ENCODE measurements around the gene SLC26A4. TPM values are rescaled to one million over a fixed set of nuclear protein-coding genes. Genes with fewer than 3 reads are reported as not detected.
"Not testable (repeated sequence)": the region's sequence is repeated elsewhere in the genome, so short reads cannot be mapped to it uniquely, and the experiment has no call there.

SLC26A4 gene
- total and polyA plus RNA-seq, 4 donors, result 1.4 to 3.5 (median 2.6) TPM

DNA sequence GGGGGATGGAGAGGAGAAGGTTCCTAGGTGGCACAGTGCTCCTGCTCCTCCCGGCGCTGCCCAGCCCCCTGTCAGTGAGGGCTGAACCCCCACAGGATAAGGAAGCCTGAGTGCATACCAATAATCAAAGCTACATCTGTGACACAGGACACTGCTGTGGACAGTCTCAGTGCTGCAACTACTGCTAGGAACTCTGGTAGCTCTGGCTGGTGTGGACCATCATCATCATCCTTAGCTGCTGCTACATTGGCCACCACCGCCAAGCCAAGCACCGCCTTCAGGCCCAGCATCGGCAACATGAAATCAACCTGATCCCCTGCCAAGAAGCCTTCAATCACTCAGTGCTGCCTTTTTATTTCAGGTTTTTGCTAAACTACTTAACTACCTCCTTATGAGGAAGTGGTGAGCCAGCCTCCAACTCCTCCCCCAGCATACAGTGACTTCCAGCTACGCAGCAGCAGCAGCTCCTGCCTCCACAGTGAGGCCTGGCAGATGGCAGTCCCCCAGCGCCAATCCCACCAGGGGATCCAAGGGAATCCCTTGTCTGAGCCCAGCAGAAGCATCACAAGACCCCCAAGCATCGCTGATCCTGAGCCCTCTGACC lies 32.1 kb upstream of the SLC26A4 start:
- intact Hi-C loops (cut with DNase I), result no loop called here
- peaks cover 0 to under 1% of the 10 kb centered on the region in 2 donors for H3K4me1 ChIP-seq (ENCODE audit: control insufficient read depth in 1 of 2, insufficient read depth in 2 of 2, low read length in 2 of 2)
- 89% methylated on average over 8 of the region's 8 CpGs for WGBS, 2 donors
- no peaks in the 10 kb centered on the region for H3K9me3 ChIP-seq (ENCODE audit: control insufficient read depth, low read length)
- H3K27ac ChIP-seq (ENCODE audit: low read depth in 1 of 2, low read length in 2 of 2), result no peak overlapping the region
- peaks cover 0 to 2% of the 10 kb centered on the region in 2 donors for H3K36me3 ChIP-seq (ENCODE audit: control insufficient read depth in 1 of 2, insufficient read depth in 2 of 2, low read length in 1 of 2)
- H3K4me3 ChIP-seq (ENCODE audit: low read length in 2 of 2), result no peak overlapping the region
- DNase-seq (no peak), ATAC-seq (ENCODE audit: low FRiP score) (no peak)
- H3K27me3 ChIP-seq (ENCODE audit: control insufficient read depth in 1 of 2, insufficient read depth in 2 of 2, low read length in 1 of 2), result no peaks in the 10 kb centered on the region

DNA sequence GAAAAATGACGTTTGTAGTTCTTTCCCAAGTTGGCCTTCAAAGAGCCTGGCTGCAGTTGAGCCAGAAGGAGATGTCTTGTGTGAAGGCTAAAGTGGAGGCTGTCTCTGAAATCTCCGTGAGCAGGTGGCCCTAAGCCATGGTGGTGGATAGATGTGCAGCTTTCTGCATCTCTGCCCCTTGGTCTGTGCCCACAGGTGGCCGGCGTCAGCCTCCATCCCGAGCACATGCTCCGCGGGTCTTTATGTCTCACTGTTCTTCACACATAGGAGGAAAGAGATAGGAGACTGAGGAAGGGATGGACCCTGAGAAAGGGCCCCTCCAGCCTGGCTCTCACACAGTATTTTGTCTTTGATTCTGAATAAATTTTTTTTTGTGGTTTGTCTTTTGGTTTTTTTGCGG lies 30.3 kb upstream of the SLC26A4 start:
- peaks cover 0 to 2% of the 10 kb centered on the region in 2 donors for H3K36me3 ChIP-seq (ENCODE audit: control insufficient read depth in 1 of 2, insufficient read depth in 2 of 2, low read length in 1 of 2)
- peaks cover 3 to 4% of the 10 kb centered on the region in 2 donors for H3K4me1 ChIP-seq (ENCODE audit: control insufficient read depth in 1 of 2, insufficient read depth in 2 of 2, low read length in 2 of 2)
- ATAC-seq (ENCODE audit: low FRiP score), result no peak
- H3K4me3 ChIP-seq (ENCODE audit: low read length in 2 of 2), result no peak overlapping the region
- H3K27me3 ChIP-seq (ENCODE audit: control insufficient read depth in 1 of 2, insufficient read depth in 2 of 2, low read length in 1 of 2), result no peaks in the 10 kb centered on the region
- no peaks in the 10 kb centered on the region for H3K9me3 ChIP-seq (ENCODE audit: control insufficient read depth, low read length)
- DNase-seq, result no peak
- WGBS, 2 donors, result 93 to 96% methylated on average over 8 of the region's 8 CpGs
- intact Hi-C loops (cut with DNase I), result no loop called here
- H3K27ac ChIP-seq (ENCODE audit: low read depth in 1 of 2, low read length in 2 of 2), result no peak overlapping the region

DNA sequence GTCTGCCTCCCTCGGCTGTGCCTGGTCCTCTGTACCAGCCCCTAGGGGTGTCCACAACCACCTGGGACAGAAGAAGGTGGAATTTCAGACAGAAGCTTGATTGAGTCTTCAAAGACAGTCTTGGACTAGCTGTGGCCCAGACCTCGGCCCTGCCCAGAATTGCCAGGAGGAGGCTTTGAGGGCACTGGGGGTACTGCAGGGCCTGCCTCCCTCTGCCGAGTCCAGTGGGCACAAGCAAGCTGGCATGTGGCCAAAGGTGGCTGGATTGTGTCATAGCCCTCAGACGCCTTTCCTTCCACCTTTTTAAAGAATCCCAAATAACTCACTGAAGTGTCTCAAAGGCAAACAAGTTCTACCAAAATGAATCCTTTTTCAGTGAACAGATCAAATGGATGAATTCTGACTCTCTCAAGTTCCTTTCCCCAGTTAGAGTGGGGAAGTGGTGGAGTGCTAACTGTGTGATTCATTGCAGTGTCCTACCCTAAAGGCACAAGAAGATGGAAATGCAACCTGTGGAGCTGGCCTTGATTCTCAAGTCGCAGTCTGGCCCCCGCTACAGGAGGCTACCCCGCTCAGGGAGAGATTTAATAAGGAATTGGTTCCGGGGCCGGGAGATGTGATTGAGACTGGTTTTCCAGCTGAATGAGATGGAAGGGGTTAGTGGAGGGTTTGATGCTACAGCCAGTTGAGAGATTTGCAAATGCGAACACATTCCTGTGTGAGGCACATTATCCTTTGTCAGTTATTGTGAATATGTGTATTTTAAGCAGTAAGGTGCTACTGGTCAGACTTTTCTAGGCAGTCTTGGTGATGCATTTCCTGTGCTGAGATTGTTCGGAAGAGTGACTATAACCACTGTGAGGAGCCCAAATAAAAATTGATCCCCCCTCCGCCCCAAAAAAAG lies 28.8 kb upstream of the SLC26A4 start:
- H3K27me3 ChIP-seq (ENCODE audit: control insufficient read depth in 1 of 2, insufficient read depth in 2 of 2, low read length in 1 of 2), result no peaks in the 10 kb centered on the region
- H3K4me3 ChIP-seq (ENCODE audit: low read length in 2 of 2), result no peak overlapping the region
- no peaks in the 10 kb centered on the region for H3K9me3 ChIP-seq (ENCODE audit: control insufficient read depth, low read length)
- peaks cover 3 to 4% of the 10 kb centered on the region in 2 donors for H3K4me1 ChIP-seq (ENCODE audit: control insufficient read depth in 1 of 2, insufficient read depth in 2 of 2, low read length in 2 of 2)
- peaks cover 0 to 2% of the 10 kb centered on the region in 2 donors for H3K36me3 ChIP-seq (ENCODE audit: control insufficient read depth in 1 of 2, insufficient read depth in 2 of 2, low read length in 1 of 2)
- WGBS, 2 donors, result 93 to 95% methylated on average over 12 of the region's 12 CpGs
- intact Hi-C loops (cut with DNase I), result no loop called here
- no peak overlapping the region for H3K27ac ChIP-seq (ENCODE audit: low read depth in 1 of 2, low read length in 2 of 2)
- ATAC-seq (ENCODE audit: low FRiP score) (no peak), DNase-seq (no peak)

DNA sequence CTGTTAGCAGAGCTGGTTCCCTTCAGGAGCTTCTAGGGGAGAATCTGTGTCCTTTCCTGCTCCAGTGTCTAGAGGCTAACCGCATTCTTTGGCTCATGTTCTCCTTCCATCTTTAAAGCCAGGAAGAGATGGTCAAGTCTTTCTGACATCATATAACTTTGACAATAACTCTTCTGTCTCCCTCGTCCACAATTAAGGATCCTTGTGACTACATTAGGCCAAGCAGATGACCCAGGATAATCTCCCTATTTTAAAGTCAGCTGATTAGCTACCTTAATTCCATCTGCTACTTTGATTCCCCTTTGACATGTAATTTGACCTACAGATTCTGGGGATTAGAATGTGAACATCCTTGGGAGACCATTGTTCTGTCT lies 28.1 kb upstream of the SLC26A4 start:
- H3K36me3 ChIP-seq (ENCODE audit: control insufficient read depth in 1 of 2, insufficient read depth in 2 of 2, low read length in 1 of 2), result peaks cover 0 to 2% of the 10 kb centered on the region in 2 donors
- no peaks in the 10 kb centered on the region for H3K9me3 ChIP-seq (ENCODE audit: control insufficient read depth, low read length)
- ATAC-seq (ENCODE audit: low FRiP score) (no peak), DNase-seq (no peak)
- H3K4me1 ChIP-seq (ENCODE audit: control insufficient read depth in 1 of 2, insufficient read depth in 2 of 2, low read length in 2 of 2), result peaks cover 3 to 4% of the 10 kb centered on the region in 2 donors
- H3K27ac ChIP-seq (ENCODE audit: low read depth in 1 of 2, low read length in 2 of 2), result no peak overlapping the region
- no peaks in the 10 kb centered on the region for H3K27me3 ChIP-seq (ENCODE audit: control insufficient read depth in 1 of 2, insufficient read depth in 2 of 2, low read length in 1 of 2)
- intact Hi-C loops (cut with DNase I), result no loop called here
- H3K4me3 ChIP-seq (ENCODE audit: low read length in 2 of 2), result no peak overlapping the region
- WGBS, 2 donors, result 93 to 100% methylated on average over 2 of the region's 2 CpGs

DNA sequence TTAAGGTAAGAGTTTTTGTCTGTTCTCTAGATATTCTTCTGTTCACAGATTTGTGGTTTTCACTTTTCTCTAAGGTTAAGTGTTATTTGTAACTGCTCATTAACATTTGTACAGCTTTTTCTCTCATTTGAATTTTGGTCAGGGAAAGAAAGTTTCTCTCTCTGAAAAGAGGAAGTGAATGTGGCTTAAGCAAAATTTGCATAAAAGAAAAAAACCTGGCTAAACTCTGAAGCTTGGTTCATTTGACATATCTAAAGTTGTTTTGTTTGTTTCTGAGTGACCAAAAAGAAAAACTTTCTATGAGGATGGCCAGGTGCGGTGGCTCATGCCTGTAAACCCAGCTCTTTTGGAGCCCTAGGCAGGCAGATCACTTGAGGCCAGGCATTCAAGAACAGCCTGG lies 22.0 kb upstream of the SLC26A4 start:
- Histone ChIP-seq H3K36me3 (ENCODE audit: control insufficient read depth in 1 of 2, insufficient read depth in 2 of 2, low read length in 1 of 2) (no peaks in the 10 kb centered on the region), H3K27ac (ENCODE audit: low read depth in 1 of 2, low read length in 2 of 2) (no peak overlapping the region), H3K9me3 (ENCODE audit: control insufficient read depth, low read length) (no peaks in the 10 kb centered on the region), H3K4me3 (ENCODE audit: low read length in 2 of 2) (no peak overlapping the region), H3K27me3 (ENCODE audit: control insufficient read depth in 1 of 2, insufficient read depth in 2 of 2, low read length in 1 of 2) (no peaks in the 10 kb centered on the region), H3K4me1 (ENCODE audit: control insufficient read depth in 1 of 2, insufficient read depth in 2 of 2, low read length in 2 of 2) (peaks cover 3% of the 10 kb centered on the region in 2 donors)
- DNase-seq (no peak), ATAC-seq (ENCODE audit: low FRiP score) (no peak)
- intact Hi-C loops (cut with DNase I), result no loop called here
- 95 to 96% methylated on average over 1 of the region's 1 CpG for WGBS, 2 donors

DNA sequence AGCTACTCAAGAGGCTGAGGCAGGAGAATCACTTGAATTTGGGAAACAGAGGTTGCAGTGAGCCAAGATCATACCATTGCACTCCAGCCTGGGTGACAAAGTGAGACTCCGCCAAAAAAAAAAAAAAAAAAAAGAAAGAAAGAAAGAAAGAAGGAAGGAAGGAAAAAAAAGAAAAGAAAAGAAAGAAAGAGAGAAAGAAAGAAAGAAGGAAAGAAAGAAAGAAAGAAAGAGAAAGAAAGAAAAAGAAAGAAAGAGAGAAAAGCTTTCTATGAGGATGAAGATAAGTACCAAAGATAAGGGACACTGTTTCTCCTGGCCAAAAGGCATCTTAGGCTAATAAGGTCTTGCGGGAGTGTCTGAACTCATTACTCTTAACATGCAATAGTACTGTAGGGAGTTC lies 21.6 kb upstream of the SLC26A4 start:
- H3K9me3 ChIP-seq (ENCODE audit: control insufficient read depth, low read length); H3K4me1 ChIP-seq (ENCODE audit: control insufficient read depth in 1 of 2, insufficient read depth in 2 of 2, low read length in 2 of 2); H3K36me3 ChIP-seq (ENCODE audit: control insufficient read depth in 1 of 2, insufficient read depth in 2 of 2, low read length in 1 of 2); DNase-seq; H3K4me3 ChIP-seq (ENCODE audit: low read length in 2 of 2); H3K27me3 ChIP-seq (ENCODE audit: control insufficient read depth in 1 of 2, insufficient read depth in 2 of 2, low read length in 1 of 2); ATAC-seq (ENCODE audit: low FRiP score); H3K27ac ChIP-seq (ENCODE audit: low read depth in 1 of 2, low read length in 2 of 2); intact Hi-C loops (cut with DNase I): not testable (repeated sequence)
- 93 to 97% methylated on average over 2 of the region's 2 CpGs for WGBS, 2 donors

DNA sequence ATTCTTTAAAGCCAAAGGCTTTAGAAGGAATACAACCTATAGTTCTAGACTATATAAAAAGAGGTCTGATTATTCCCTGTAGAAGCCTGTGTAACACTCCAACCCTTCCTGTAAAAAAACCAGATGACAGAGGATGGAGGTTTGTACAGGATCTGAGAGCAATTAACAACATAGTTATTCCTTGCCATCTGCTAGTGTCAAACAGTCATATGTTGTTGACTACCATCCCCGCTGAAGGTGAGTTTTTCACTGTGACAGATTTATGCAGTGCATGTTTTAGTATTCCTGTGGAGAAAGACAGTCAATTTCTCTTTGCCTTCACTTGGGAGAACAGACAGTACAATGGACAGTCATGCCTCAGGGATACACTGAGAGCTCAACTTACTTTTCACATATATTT lies 19.0 kb upstream of the SLC26A4 start:
- no peak overlapping the region for H3K4me3 ChIP-seq (ENCODE audit: low read length in 2 of 2)
- H3K4me1 ChIP-seq (ENCODE audit: control insufficient read depth in 1 of 2, insufficient read depth in 2 of 2, low read length in 2 of 2), result no peaks in the 10 kb centered on the region
- intact Hi-C loops (cut with DNase I), result no loop called here
- 73 to 79% methylated on average over 1 of the region's 1 CpG for WGBS, 2 donors
- no peaks in the 10 kb centered on the region for H3K27me3 ChIP-seq (ENCODE audit: control insufficient read depth in 1 of 2, insufficient read depth in 2 of 2, low read length in 1 of 2)
- no peak overlapping the region for H3K27ac ChIP-seq (ENCODE audit: low read depth in 1 of 2, low read length in 2 of 2)
- DNase-seq, result no peak
- no peak for ATAC-seq (ENCODE audit: low FRiP score)
- H3K9me3 ChIP-seq (ENCODE audit: control insufficient read depth, low read length), result no peaks in the 10 kb centered on the region
- no peaks in the 10 kb centered on the region for H3K36me3 ChIP-seq (ENCODE audit: control insufficient read depth in 1 of 2, insufficient read depth in 2 of 2, low read length in 1 of 2)

DNA sequence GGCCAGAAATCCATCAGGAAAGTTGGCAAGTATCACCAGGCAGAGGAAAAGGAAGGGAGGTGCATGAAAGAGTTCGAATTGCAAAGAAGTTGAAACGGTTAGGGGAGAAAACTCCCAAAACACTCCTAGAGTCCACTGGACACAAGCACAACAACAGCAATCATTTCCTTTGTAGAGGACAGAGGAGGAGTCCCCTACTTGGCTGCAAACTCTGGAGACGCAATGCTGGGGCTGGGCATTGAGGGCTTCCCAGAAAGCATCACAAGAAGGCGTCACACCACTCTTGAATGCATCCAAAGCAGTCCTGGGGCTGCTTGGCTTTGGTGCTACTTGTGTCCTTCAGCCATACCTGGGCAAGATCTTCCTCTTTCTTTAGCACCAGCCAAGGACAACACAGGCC lies 18.1 kb upstream of the SLC26A4 start:
- no peaks in the 10 kb centered on the region for H3K36me3 ChIP-seq (ENCODE audit: control insufficient read depth in 1 of 2, insufficient read depth in 2 of 2, low read length in 1 of 2)
- 77 to 79% methylated on average over 4 of the region's 4 CpGs for WGBS, 2 donors
- no peaks in the 10 kb centered on the region for H3K4me1 ChIP-seq (ENCODE audit: control insufficient read depth in 1 of 2, insufficient read depth in 2 of 2, low read length in 2 of 2)
- H3K4me3 ChIP-seq (ENCODE audit: low read length in 2 of 2), result no peak overlapping the region
- H3K9me3 ChIP-seq (ENCODE audit: control insufficient read depth, low read length), result no peaks in the 10 kb centered on the region
- no peak overlapping the region for H3K27ac ChIP-seq (ENCODE audit: low read depth in 1 of 2, low read length in 2 of 2)
- ATAC-seq (ENCODE audit: low FRiP score) (no peak), DNase-seq (no peak)
- intact Hi-C loops (cut with DNase I), result no loop called here
- no peaks in the 10 kb centered on the region for H3K27me3 ChIP-seq (ENCODE audit: control insufficient read depth in 1 of 2, insufficient read depth in 2 of 2, low read length in 1 of 2)

DNA sequence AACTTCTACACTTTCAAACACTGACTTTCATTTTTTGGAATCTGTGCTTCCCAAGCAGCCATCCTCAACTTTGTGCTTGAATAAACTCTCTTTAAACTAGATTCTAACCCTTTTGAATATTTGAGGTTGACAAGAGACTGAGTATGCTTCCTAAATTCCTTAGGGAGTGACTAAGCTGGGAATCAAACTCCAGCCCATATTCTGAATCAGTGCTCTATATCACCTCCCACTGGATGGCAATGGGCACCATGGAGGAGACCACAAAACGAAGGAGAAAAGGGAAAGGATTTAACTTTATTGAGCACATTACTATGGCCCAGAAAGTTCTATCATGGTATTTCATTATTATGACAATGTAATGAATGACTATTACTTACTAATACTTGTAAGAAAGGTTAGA lies 17.2 kb upstream of the SLC26A4 start:
- Histone ChIP-seq H3K9me3 (ENCODE audit: control insufficient read depth, low read length) (no peaks in the 10 kb centered on the region), H3K4me1 (ENCODE audit: control insufficient read depth in 1 of 2, insufficient read depth in 2 of 2, low read length in 2 of 2) (no peaks in the 10 kb centered on the region), H3K27ac (ENCODE audit: low read depth in 1 of 2, low read length in 2 of 2) (no peak overlapping the region), H3K36me3 (ENCODE audit: control insufficient read depth in 1 of 2, insufficient read depth in 2 of 2, low read length in 1 of 2) (no peaks in the 10 kb centered on the region), H3K4me3 (ENCODE audit: low read length in 2 of 2) (no peak overlapping the region), H3K27me3 (ENCODE audit: control insufficient read depth in 1 of 2, insufficient read depth in 2 of 2, low read length in 1 of 2) (no peaks in the 10 kb centered on the region)
- ATAC-seq (ENCODE audit: low FRiP score), result no peak
- WGBS, 2 donors, result 81 to 85% methylated on average over 1 of the region's 1 CpG
- intact Hi-C loops (cut with DNase I), result no loop called here
- DNase-seq, result no peak

Data from aorta (tissue), 5 donors.